Fibroblast of peridontal ligament (primary cell): ENCODE measurements around the gene DDOST.
"Not testable (repeated sequence)": the region's sequence is repeated elsewhere in the genome, so short reads cannot be mapped to it uniquely, and the experiment has no call there.

Source experiments
- DNase-seq: peaks from one replicate; pipeline ENCODE4 v3.0.0-alpha.2; 2010; ENCODE audit errors: extremely low read depth

Gene DDOST

GRCh38 chr1:20691872-20692271 is 30.7 kb upstream of the DDOST start:
- DNase-seq, result no peak

GRCh38 chr1:20689645-20690056 is 28.5 kb upstream of the DDOST start:
- DNase-seq, result no peak

GRCh38 chr1:20686883-20687725 is 25.9 kb upstream of the DDOST start:
- no peak for DNase-seq

- no peak for DNase-seq
Observed at GRCh38 chr1:20685741-20686140, 24.6 kb upstream of the DDOST start.

GRCh38 chr1:20685099-20685662 is 24.0 kb upstream of the DDOST start:
- DNase-seq, result no peak

GRCh38 chr1:20684651-20685050 is 23.5 kb upstream of the DDOST start:
- DNase-seq, result no peak

GRCh38 chr1:20684050-20684620 is 23.0 kb upstream of the DDOST start:
- no peak for DNase-seq

GRCh38 chr1:20683614-20684013 is 22.4 kb upstream of the DDOST start:
- no peak for DNase-seq

- no peak for DNase-seq
Observed at GRCh38 chr1:20682571-20683236, 21.5 kb upstream of the DDOST start.

GRCh38 chr1:20681999-20682398 is 20.8 kb upstream of the DDOST start:
- DNase-seq, result no peak

- no peak for DNase-seq
Observed at GRCh38 chr1:20680269-20680668, 19.1 kb upstream of the DDOST start.

GRCh38 chr1:20678599-20678998 is 17.4 kb upstream of the DDOST start:
- DNase-seq, result no peak

GRCh38 chr1:20673626-20674025 is 12.5 kb upstream of the DDOST start:
- not testable (repeated sequence) for DNase-seq

- no peak for DNase-seq
Observed at GRCh38 chr1:20672265-20672632, 11.1 kb upstream of the DDOST start.

GRCh38 chr1:20670936-20671335 is 9.8 kb upstream of the DDOST start:
- no peak for DNase-seq

GRCh38 chr1:20668581-20668980 is 7.4 kb upstream of the DDOST start:
- no peak for DNase-seq

GRCh38 chr1:20666804-20667203 is 5.6 kb upstream of the DDOST start:
- DNase-seq, result peak; percentile 5

GRCh38 chr1:20666146-20666545 is 5.0 kb upstream of the DDOST start:
- DNase-seq, result no peak

GRCh38 chr1:20665726-20666125 is 4.6 kb upstream of the DDOST start:
- DNase-seq, result no peak

GRCh38 chr1:20663969-20664715 is 3.0 kb upstream of the DDOST start:
- no peak for DNase-seq

GRCh38 chr1:20663365-20663764 is 2.2 kb upstream of the DDOST start:
- no peak for DNase-seq

- DNase-seq, result no peak
Observed at GRCh38 chr1:20662110-20662475, 924 bp upstream of the DDOST start.
